Mucosa of descending colon (tissue), 3 donors: ENCODE data around the gene TXNL4B. TPM values are rescaled to one million over a fixed set of nuclear protein-coding genes. Genes with fewer than 3 reads are reported as not detected.
A peak's percentile ranks its signal among the peaks of the same experiment; 100 is the strongest.

Source experiments
- ATAC-seq: fragments of 200-7000 bp; cut with Tn5 transposase; one replicate; pipeline ENCODE4 v1.9.1; 2020; ENCODE audit warnings: mild to moderate bottlenecking, moderate library complexity
- DNase-seq, 3 donors: peaks; one replicate each; pipeline ENCODE4 v3.0.0-alpha.2; 2020
- H3K36me3 ChIP-seq: fragments of 200-600 bp; one replicate; pipeline ENCODE4 v1.8.0; 2021; ENCODE audit warnings: low read depth, mild to moderate bottlenecking
- H3K4me1 ChIP-seq: fragments of 200-600 bp; one replicate; pipeline ENCODE4 v1.8.0; 2021; ENCODE audit warnings: low read depth, mild to moderate bottlenecking
- H3K4me3 ChIP-seq: fragments of 200-600 bp; one replicate; pipeline ENCODE4 v1.8.0; 2021; ENCODE audit warnings: mild to moderate bottlenecking
- H3K9me3 ChIP-seq: fragments of 200-600 bp; one replicate; pipeline ENCODE4 v1.8.0; 2021; ENCODE audit warnings: mild to moderate bottlenecking
- intact Hi-C, 2 donors: fragments of 100-400 bp; cut with DNase I in 1 of 2; cut with micrococcal nuclease in 1 of 2; formaldehyde crosslinking; loops; one replicate each; pipeline versions ENCODE4 v1.11.0 to v1.11.1; 2022; cut with DNase I, micrococcal nuclease
- total RNA-seq, 3 donors: library from RNA; stranded (reverse); fragmentation: NEBNext Ultra II Directional in 2 of 3; extraction: Animal tissue kit (Norgen Biotek cat#: 25700) in 2 of 3; gene quantifications; one replicate each; pipeline versions ENCODE4 v1.2.1 to v1.2.4, GENCODE V29; 2021 to 2023
- TF ChIP-seq, protein P1 (sequence below): fragments of 200-600 bp; IDR thresholded peaks from one replicate; pipeline ENCODE4 v1.8.0; 2022; ENCODE audit warnings: antibody characterized with exemption, mild to moderate bottlenecking
- donor health status: DM: no; HTN: no; CAD: no; lungs with moderate emphysema.
- donor health status: DM: no; HTN: no; CAD: no.
- donor health status: DM: no; HTN: yes; CAD: no.

Gene TXNL4B
- total RNA-seq, 3 donors from 2014 or later: 9.8 to 14.5 (median 12.0) TPM

DNA sequence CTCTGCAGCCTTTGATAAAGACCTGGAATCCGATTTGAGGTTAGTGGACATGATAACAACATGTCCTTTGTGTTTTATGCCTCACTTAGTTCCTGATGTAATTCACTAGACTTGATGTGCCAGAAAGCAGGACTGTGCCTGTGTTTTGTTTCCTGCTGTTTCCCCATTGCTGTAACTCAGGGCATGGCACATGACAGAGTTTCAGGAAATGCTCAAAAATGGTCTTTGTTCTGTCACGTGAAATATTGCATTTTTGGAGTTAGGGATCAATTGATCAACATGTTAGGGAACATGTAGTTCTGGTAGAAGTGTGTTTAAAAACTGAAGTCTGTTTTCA is 33.0 kb upstream of the TXNL4B start:
- TF ChIP-seq, protein P1, sequence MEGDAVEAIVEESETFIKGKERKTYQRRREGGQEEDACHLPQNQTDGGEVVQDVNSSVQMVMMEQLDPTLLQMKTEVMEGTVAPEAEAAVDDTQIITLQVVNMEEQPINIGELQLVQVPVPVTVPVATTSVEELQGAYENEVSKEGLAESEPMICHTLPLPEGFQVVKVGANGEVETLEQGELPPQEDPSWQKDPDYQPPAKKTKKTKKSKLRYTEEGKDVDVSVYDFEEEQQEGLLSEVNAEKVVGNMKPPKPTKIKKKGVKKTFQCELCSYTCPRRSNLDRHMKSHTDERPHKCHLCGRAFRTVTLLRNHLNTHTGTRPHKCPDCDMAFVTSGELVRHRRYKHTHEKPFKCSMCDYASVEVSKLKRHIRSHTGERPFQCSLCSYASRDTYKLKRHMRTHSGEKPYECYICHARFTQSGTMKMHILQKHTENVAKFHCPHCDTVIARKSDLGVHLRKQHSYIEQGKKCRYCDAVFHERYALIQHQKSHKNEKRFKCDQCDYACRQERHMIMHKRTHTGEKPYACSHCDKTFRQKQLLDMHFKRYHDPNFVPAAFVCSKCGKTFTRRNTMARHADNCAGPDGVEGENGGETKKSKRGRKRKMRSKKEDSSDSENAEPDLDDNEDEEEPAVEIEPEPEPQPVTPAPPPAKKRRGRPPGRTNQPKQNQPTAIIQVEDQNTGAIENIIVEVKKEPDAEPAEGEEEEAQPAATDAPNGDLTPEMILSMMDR: no peak
- ATAC-seq (peak; percentile 70), DNase-seq (no peak)
- Histone ChIP-seq H3K9me3 (no peaks in the 10 kb centered on the region), H3K4me1 (peaks cover 9% of the 10 kb centered on the region), H3K36me3 (no peaks in the 10 kb centered on the region), H3K4me3 (no peak overlapping the region)
- intact Hi-C loops: loop anchor here in 1 of 2 donors (5.0 kb wide), 1 partner anchor 341 kb away; no protein-coding TSS in a partner anchor

DNA sequence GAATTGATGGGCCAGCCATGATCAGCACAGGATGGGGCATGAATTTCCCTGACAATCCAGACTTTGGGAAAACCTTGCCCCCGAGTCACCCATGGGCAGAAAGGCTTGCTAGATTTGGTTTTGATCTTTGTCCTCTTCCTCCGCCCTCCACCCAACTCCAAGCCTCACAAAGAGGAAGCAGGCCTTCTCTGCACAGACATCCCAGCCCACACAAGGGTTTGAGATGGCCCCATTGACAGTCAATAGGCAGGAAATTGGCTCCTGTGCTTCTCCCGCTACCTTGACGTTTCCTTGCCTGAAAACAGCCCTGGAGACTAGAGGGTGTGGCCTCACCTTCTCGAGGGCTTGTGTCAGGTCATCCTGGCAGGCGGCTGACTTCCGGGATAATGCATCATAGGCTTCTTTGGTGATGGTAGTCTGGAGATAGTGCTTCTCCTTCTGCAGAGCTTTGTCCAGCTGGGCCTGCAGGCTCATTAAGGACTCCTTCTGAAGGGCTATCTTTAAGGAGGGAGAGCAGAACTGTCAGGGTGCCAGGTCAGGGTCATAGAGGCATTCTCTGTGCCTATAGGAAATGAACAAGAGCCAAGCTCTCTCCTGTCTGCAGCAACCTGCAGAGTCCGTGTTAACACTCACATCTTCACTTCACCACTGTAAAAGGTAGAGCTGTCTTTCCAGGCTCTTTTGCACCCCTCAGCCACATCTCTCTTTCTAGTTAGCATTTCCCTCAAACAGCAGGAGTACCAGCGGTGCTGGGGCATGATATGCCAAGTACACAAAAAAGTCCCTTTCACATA is 32.4 kb upstream of the TXNL4B start:
- Histone ChIP-seq H3K4me3 (no peak overlapping the region), H3K9me3 (no peaks in the 10 kb centered on the region), H3K36me3 (no peaks in the 10 kb centered on the region), H3K4me1 (peaks cover 9% of the 10 kb centered on the region)
- TF ChIP-seq, protein P1: no peak
- DNase-seq (peak in 2 of 3 donors; percentile 53), ATAC-seq (peak; percentile 70)
- intact Hi-C loops: loop anchor here in 1 of 2 donors (5.0 kb wide), 1 partner anchor 341 kb away; no protein-coding TSS in a partner anchor

DNA sequence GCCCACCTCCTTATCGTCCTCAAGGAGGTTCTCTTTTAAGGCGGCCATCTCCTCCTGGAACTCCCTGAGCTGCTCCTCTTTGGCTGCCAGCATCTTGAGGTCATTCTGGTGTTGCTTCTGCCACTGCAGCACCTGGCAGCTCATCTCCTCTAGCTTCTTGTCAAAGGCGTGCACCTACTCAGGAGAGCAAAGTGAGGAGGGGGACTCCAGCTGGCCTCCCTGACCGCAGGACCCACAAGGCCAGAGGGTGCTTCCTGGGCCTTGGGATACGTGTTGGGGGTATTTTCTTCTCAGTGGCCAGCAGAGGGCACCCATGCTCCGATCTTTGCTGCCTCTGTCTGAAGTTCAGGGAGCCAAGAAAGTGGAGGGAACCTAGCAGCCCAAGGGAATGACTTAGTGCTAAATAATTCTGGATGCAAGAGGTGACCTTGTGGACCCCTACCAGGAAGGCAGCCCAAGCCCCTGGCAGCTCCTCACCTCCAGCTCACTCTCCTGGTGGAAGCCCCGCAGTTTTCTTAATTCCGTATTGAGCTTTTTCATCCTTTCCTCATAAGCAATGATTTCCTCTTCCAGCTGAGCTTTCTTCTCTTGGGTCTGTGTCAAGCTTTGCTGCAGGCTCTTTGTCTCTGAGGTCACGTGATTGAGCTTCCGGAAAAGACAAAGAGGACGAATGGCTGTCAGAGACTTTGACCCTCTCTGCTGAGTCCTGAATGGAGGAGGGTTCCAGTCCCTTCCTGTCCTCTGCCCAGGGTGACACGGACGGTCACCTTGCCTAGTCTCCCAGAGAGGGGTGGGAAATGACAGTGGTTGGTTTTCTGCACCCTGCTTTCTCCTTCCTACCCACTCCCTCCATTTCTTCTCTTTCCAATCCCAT is 31.6 kb upstream of the TXNL4B start:
- DNase-seq (peak; percentile 47 to 84 (median 69)), ATAC-seq (peak; percentile 90)
- no peaks in the 10 kb centered on the region for H3K9me3 ChIP-seq
- no peak overlapping the region for H3K4me3 ChIP-seq
- TF ChIP-seq, protein P1: peak; percentile 57
- intact Hi-C loops: loop anchor here in 1 of 2 donors (5.0 kb wide), 1 partner anchor 342 kb away; no protein-coding TSS in a partner anchor
- H3K4me1 ChIP-seq: peaks cover 9% of the 10 kb centered on the region
- no peaks in the 10 kb centered on the region for H3K36me3 ChIP-seq

DNA sequence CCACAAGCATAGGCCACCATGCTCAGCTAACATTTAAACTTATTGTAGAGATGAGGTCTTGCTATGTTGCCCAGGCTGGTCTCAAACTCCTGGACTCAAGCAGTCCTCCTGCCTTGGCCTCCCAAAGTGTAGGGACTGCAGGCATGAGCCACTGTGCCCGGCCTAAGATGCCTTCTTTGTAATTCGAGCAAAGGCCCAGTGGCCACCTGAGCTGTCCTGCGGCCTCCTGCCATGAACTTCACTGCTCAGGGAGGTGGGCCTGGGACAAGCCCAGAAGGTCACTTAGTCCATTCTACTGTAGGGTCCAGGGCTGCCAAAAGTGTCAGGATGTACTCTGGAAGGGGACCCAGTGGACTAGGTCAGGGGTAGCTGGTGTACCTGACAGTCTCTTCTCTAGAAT is 30.7 kb upstream of the TXNL4B start:
- TF ChIP-seq, protein P1: no peak
- intact Hi-C loops: no loop called here
- Histone ChIP-seq H3K9me3 (no peaks in the 10 kb centered on the region), H3K4me1 (peaks cover 9% of the 10 kb centered on the region), H3K36me3 (no peaks in the 10 kb centered on the region), H3K4me3 (no peak overlapping the region)
- DNase-seq: no peak
- ATAC-seq: no peak

DNA sequence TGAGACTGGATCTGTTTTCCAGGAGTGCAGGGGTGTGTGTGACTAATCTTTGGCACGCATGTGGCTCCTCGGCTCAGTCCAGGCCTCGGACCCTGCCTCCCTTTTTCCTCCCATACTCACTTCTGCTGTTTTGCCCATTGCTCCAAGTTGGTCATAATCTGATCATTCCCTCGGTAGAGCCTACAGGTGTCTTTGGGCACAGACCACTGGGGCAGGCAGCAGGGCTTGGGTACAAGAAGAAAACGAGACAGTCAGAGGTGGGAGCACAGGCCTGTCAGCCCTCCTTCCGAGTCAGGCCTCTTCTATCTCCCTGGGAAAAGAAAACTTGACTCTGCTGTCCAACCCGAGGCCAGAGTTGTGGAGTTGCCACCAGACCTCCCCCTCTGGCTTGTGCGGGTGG is 30.0 kb upstream of the TXNL4B start:
- Histone ChIP-seq H3K4me1 (peaks cover 9% of the 10 kb centered on the region), H3K36me3 (no peaks in the 10 kb centered on the region), H3K4me3 (no peak overlapping the region), H3K9me3 (no peaks in the 10 kb centered on the region)
- ATAC-seq (no peak), DNase-seq (no peak)
- intact Hi-C loops: no loop called here
- TF ChIP-seq, protein P1: no peak
